NB4 (cell line): Measurements from ENCODE around the gene RNASEH2A.

Experiments used
- MAX ChIP-seq: IDR thresholded peaks from 2 replicates; pipeline ENCODE4 v1.6.1; 2011; ENCODE audit warnings: low read depth, low read length
- POLR2A ChIP-seq: IDR thresholded peaks from 2 replicates; pipeline ENCODE4 v1.6.1; 2011; ENCODE audit warnings: mild to moderate bottlenecking; ENCODE audit not compliant: insufficient read length; ENCODE audit errors: extremely low read depth
- TF ChIP-seq, protein P1 (sequence below): IDR thresholded peaks from one replicate; pipeline ENCODE4 v1.5.1; 2012; ENCODE audit warnings: low read depth, low read length

DNA sequence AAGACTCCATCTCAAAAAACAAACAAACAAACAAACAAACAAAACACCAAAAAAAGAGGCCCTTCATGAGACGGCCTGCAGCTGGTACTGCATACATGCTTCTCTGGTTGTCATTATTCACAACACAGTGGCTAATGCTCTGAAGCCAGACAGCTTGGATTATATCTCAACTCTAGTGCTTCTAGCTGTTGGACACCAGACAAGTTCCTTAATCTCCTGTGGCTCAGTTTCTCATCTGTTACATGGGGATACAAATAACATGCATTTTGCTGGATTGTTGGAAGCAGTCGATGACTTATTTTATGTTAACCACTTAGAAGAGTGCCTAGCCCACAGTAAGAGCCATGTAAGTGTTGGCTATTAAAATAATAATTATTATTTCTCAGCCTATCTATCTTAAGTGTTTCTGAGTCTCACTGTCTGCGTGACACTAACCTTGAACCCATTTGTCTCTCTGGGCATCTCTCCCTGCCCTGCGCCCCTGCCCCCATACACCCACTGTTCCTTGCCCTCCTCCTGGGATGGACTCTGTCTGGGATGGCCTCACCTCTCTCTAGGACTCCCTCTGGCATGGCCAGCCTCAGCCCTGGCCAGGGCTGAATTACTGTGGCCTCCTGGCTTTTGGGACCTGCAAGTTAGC lies 18.2 kb upstream of the RNASEH2A start:
- TF ChIP-seq, protein P1, sequence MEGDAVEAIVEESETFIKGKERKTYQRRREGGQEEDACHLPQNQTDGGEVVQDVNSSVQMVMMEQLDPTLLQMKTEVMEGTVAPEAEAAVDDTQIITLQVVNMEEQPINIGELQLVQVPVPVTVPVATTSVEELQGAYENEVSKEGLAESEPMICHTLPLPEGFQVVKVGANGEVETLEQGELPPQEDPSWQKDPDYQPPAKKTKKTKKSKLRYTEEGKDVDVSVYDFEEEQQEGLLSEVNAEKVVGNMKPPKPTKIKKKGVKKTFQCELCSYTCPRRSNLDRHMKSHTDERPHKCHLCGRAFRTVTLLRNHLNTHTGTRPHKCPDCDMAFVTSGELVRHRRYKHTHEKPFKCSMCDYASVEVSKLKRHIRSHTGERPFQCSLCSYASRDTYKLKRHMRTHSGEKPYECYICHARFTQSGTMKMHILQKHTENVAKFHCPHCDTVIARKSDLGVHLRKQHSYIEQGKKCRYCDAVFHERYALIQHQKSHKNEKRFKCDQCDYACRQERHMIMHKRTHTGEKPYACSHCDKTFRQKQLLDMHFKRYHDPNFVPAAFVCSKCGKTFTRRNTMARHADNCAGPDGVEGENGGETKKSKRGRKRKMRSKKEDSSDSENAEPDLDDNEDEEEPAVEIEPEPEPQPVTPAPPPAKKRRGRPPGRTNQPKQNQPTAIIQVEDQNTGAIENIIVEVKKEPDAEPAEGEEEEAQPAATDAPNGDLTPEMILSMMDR = no peak
- TF ChIP-seq POLR2A (no peak), MAX (no peak)
